Measurements from ENCODE around the gene PHF1.
A peak's percentile ranks its signal among the peaks of the same experiment; 100 is the strongest.

PHF1 gene

GRCh38 chr6:33414592-33415271 is 3.9 kb downstream of the PHF1 start:
- H3K27ac ChIP-seq (ENCODE audit: low read depth, low read length) = no peak overlapping the region
- no peaks in the 10 kb centered on the region for H3K9me3 ChIP-seq (ENCODE audit: low read length)
- H3K4me3 ChIP-seq (ENCODE audit: low read depth in 1 of 2, low read length in 2 of 2) = no peak overlapping the region
- peaks cover 43% of the 10 kb centered on the region for H3K36me3 ChIP-seq (ENCODE audit: insufficient read depth, low read length)
- H3K27me3 ChIP-seq (ENCODE audit: control insufficient read depth in 1 of 2, insufficient read depth in 2 of 2, low read length in 2 of 2) = no peaks in the 10 kb centered on the region
- H3K4me1 ChIP-seq (ENCODE audit: insufficient read depth, low read length) = peaks cover 59% of the 10 kb centered on the region
- no peak overlapping the region for H3K9ac ChIP-seq (ENCODE audit: low read length)

- Histone ChIP-seq H3K9ac (ENCODE audit: low read length) (no peak overlapping the region), H3K4me1 (ENCODE audit: insufficient read depth, low read length) (peaks cover 58% of the 10 kb centered on the region), H3K9me3 (ENCODE audit: low read length) (no peaks in the 10 kb centered on the region), H3K27me3 (ENCODE audit: control insufficient read depth in 1 of 2, insufficient read depth in 2 of 2, low read length in 2 of 2) (no peaks in the 10 kb centered on the region), H3K27ac (ENCODE audit: low read depth, low read length) (peak overlapping the region; percentile 16), H3K36me3 (ENCODE audit: insufficient read depth, low read length) (peaks cover 43% of the 10 kb centered on the region), H3K4me3 (ENCODE audit: low read depth in 1 of 2, low read length in 2 of 2) (no peak overlapping the region)
Observed at GRCh38 chr6:33415831-33416230, 5.0 kb downstream of the PHF1 start.

GRCh38 chr6:33416386-33417127 is 5.7 kb downstream of the PHF1 start:
- H3K4me3 ChIP-seq (ENCODE audit: low read depth in 1 of 2, low read length in 2 of 2) = peak overlapping the region in 1 of 2 donors; percentile 77
- peak overlapping the region; percentile 66 for H3K9ac ChIP-seq (ENCODE audit: low read length)
- peaks cover 43% of the 10 kb centered on the region for H3K36me3 ChIP-seq (ENCODE audit: insufficient read depth, low read length)
- H3K27ac ChIP-seq (ENCODE audit: low read depth, low read length) = peak overlapping the region; percentile 88
- no peaks in the 10 kb centered on the region for H3K9me3 ChIP-seq (ENCODE audit: low read length)
- no peaks in the 10 kb centered on the region for H3K27me3 ChIP-seq (ENCODE audit: control insufficient read depth in 1 of 2, insufficient read depth in 2 of 2, low read length in 2 of 2)
- peaks cover 57% of the 10 kb centered on the region for H3K4me1 ChIP-seq (ENCODE audit: insufficient read depth, low read length)

- H3K4me3 ChIP-seq (ENCODE audit: low read depth in 1 of 2, low read length in 2 of 2) = peak overlapping the region; percentile 77 to 79
- H3K36me3 ChIP-seq (ENCODE audit: insufficient read depth, low read length) = peaks cover 41% of the 10 kb centered on the region
- peak overlapping the region; percentile 66 for H3K9ac ChIP-seq (ENCODE audit: low read length)
- no peaks in the 10 kb centered on the region for H3K9me3 ChIP-seq (ENCODE audit: low read length)
- H3K27me3 ChIP-seq (ENCODE audit: control insufficient read depth in 1 of 2, insufficient read depth in 2 of 2, low read length in 2 of 2) = no peaks in the 10 kb centered on the region
- H3K27ac ChIP-seq (ENCODE audit: low read depth, low read length) = peak overlapping the region; percentile 88
- H3K4me1 ChIP-seq (ENCODE audit: insufficient read depth, low read length) = peaks cover 50% of the 10 kb centered on the region
Observed at GRCh38 chr6:33417128-33417902, 6.5 kb downstream of the PHF1 start.

GRCh38 chr6:33417903-33418689 is 7.3 kb downstream of the PHF1 start, which contains the start of gene CUTA:
CUTA (minus strand) TSS chr6:33418107; CDS start chr6:33418000, 107 bp downstream.
- Histone ChIP-seq H3K9me3 (ENCODE audit: low read length) (no peaks in the 10 kb centered on the region), H3K9ac (ENCODE audit: low read length) (peak within 1 kb of the TSS; percentile 72), H3K4me3 (ENCODE audit: low read depth in 1 of 2, low read length in 2 of 2) (peak within 1 kb of the TSS; percentile 77 to 79), H3K4me1 (ENCODE audit: insufficient read depth, low read length) (peaks cover 44% of the 10 kb centered on the region), H3K27me3 (ENCODE audit: control insufficient read depth in 1 of 2, insufficient read depth in 2 of 2, low read length in 2 of 2) (no peaks in the 10 kb centered on the region), H3K27ac (ENCODE audit: low read depth, low read length) (peak within 1 kb of the TSS; percentile 100), H3K36me3 (ENCODE audit: insufficient read depth, low read length) (peaks cover 33% of the 10 kb centered on the region)

GRCh38 chr6:33418690-33419291 is 8.0 kb downstream of the PHF1 start:
- Histone ChIP-seq H3K4me3 (ENCODE audit: low read depth in 1 of 2, low read length in 2 of 2) (peak overlapping the region; percentile 43 to 48), H3K9ac (ENCODE audit: low read length) (peak overlapping the region; percentile 72), H3K36me3 (ENCODE audit: insufficient read depth, low read length) (peaks cover 26% of the 10 kb centered on the region), H3K4me1 (ENCODE audit: insufficient read depth, low read length) (peaks cover 46% of the 10 kb centered on the region), H3K27ac (ENCODE audit: low read depth, low read length) (peak overlapping the region; percentile 100), H3K27me3 (ENCODE audit: control insufficient read depth in 1 of 2, insufficient read depth in 2 of 2, low read length in 2 of 2) (no peaks in the 10 kb centered on the region), H3K9me3 (ENCODE audit: low read length) (no peaks in the 10 kb centered on the region)

- Histone ChIP-seq H3K9ac (ENCODE audit: low read length) (peak within 1 kb of the TSS; percentile 72), H3K4me1 (ENCODE audit: insufficient read depth, low read length) (peaks cover 57% of the 10 kb centered on the region)
Observed at GRCh38 chr6:33419580-33420490, 9.0 kb downstream of the PHF1 start, which contains the start of gene SYNGAP1. SYNGAP1 (plus strand) TSS chr6:33420065; CDS start chr6:33420265, 200 bp downstream.

GRCh38 chr6:33420491-33421343 is 9.9 kb downstream of the PHF1 start:
- Histone ChIP-seq H3K27ac (ENCODE audit: low read depth, low read length) (peak overlapping the region; percentile 62), H3K9me3 (ENCODE audit: low read length) (no peaks in the 10 kb centered on the region), H3K36me3 (ENCODE audit: insufficient read depth, low read length) (peaks cover 11% of the 10 kb centered on the region), H3K4me1 (ENCODE audit: insufficient read depth, low read length) (peaks cover 54% of the 10 kb centered on the region), H3K4me3 (ENCODE audit: low read depth in 1 of 2, low read length in 2 of 2) (no peak overlapping the region), H3K27me3 (ENCODE audit: control insufficient read depth in 1 of 2, insufficient read depth in 2 of 2, low read length in 2 of 2) (no peaks in the 10 kb centered on the region), H3K9ac (ENCODE audit: low read length) (no peak overlapping the region)

More at GRCh38 chr6:33419580-33420490, 9.0 kb downstream of the PHF1 start, which contains the start of gene SYNGAP1:
- Histone ChIP-seq H3K9me3 (ENCODE audit: low read length) (no peaks in the 10 kb centered on the region), H3K27me3 (ENCODE audit: control insufficient read depth in 1 of 2, insufficient read depth in 2 of 2, low read length in 2 of 2) (no peaks in the 10 kb centered on the region), H3K36me3 (ENCODE audit: insufficient read depth, low read length) (peaks cover 17% of the 10 kb centered on the region), H3K27ac (ENCODE audit: low read depth, low read length) (peak within 1 kb of the TSS; percentile 100), H3K4me3 (ENCODE audit: low read depth in 1 of 2, low read length in 2 of 2) (peak within 1 kb of the TSS in 1 of 2 donors; percentile 42)

- Histone ChIP-seq H3K4me1 (ENCODE audit: insufficient read depth, low read length) (peaks cover 50% of the 10 kb centered on the region), H3K4me3 (ENCODE audit: low read depth in 1 of 2, low read length in 2 of 2) (no peak overlapping the region), H3K9ac (ENCODE audit: low read length) (no peak overlapping the region), H3K36me3 (ENCODE audit: insufficient read depth, low read length) (peaks cover 5% of the 10 kb centered on the region), H3K27me3 (ENCODE audit: control insufficient read depth in 1 of 2, insufficient read depth in 2 of 2, low read length in 2 of 2) (no peaks in the 10 kb centered on the region), H3K27ac (ENCODE audit: low read depth, low read length) (peak overlapping the region; percentile 1), H3K9me3 (ENCODE audit: low read length) (no peaks in the 10 kb centered on the region)
Observed at GRCh38 chr6:33421344-33421643, 10.5 kb downstream of the PHF1 start.

All from muscle layer of colon (tissue), 2 donors.